Erythroblast (primary cell): Measurements from ENCODE around the gene TMEM131.

Experiments
- GATA1 ChIP-seq: IDR thresholded peaks from 2 replicates; pipeline ENCODE4 v1.6.1; 2011; ENCODE audit warnings: low read depth, mild to moderate bottlenecking, control low read depth, low read length, moderate library complexity
- POLR2A ChIP-seq: IDR thresholded peaks from 2 replicates; pipeline ENCODE4 v1.6.1; 2011; ENCODE audit warnings: mild to moderate bottlenecking, low read length

DNA sequence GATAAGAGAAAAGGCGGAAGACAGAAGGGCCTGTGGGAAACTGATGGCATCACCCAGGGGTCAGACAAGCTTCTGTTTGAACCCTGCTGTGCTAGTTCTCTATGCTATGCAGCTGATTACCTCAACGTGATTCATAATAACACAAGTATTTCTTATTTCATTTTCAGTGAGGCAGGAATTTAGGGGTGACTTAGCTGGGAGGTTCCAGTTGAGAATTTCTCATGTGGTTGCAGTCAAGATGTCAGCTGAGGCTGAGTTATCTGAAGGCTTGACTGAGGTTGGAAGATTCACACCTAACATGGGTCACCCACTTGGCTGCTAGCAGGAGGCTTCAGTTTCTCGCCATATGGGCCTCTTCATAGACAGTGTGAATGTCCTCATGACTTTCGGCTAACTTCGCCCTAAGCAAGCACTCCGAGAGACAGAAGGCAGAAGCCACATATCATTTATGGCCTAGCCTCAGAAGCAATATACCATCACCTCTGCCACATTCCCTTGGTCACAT is 34.0 kb upstream of the TMEM131 start:
- TF ChIP-seq POLR2A = no peak
- no peak for TF ChIP-seq GATA1
